Coronary artery (tissue), 2 donors: ENCODE results near the gene S100A9.
A peak's percentile ranks its signal among the peaks of the same experiment; 100 is the strongest.

Source experiments
- DNase-seq: peaks from one replicate; pipeline ENCODE4 v3.0.0-alpha.2; 2017; ENCODE audit warnings: low spot score
- H3K27ac ChIP-seq, 2 donors: fragments of 200-600 bp; sonication (generic); one replicate each; pipeline ENCODE4 v1.5.1; 2016 to 2019
- H3K4me3 ChIP-seq: fragments of 200-600 bp; sonication (generic); 2 replicates; pipeline ENCODE4 v1.5.1; 2016; ENCODE audit warnings: mild to moderate bottlenecking, moderate library complexity
- CTCF ChIP-seq: fragments of 200-600 bp; sonication (generic); IDR thresholded peaks from one replicate; pipeline ENCODE4 v1.5.1; 2019; ENCODE audit warnings: antibody characterized with exemption

The S100A9 gene

GRCh38 chr1:153396461-153396860 is 38.8 kb downstream of the S100A9 start:
- no peak overlapping the region for H3K27ac ChIP-seq
- H3K4me3 ChIP-seq, result no peak overlapping the region
- TF ChIP-seq CTCF, result no peak
- DNase-seq, result peak; percentile 35

- Histone ChIP-seq H3K4me3 (no peak overlapping the region), H3K27ac (no peak overlapping the region)
- TF ChIP-seq CTCF, result no peak
- DNase-seq, result peak; percentile 47
Observed at GRCh38 chr1:153397051-153397923, 39.6 kb downstream of the S100A9 start.

GRCh38 chr1:153397924-153398651 is 40.4 kb downstream of the S100A9 start:
- no peak overlapping the region for H3K4me3 ChIP-seq
- peak; percentile 62 for DNase-seq
- no peak for TF ChIP-seq CTCF
- no peak overlapping the region for H3K27ac ChIP-seq

- TF ChIP-seq CTCF, result no peak
- Histone ChIP-seq H3K4me3 (no peak overlapping the region), H3K27ac (no peak overlapping the region)
- no peak for DNase-seq
Observed at GRCh38 chr1:153399401-153400055, 41.9 kb downstream of the S100A9 start.

- Histone ChIP-seq H3K4me3 (no peak overlapping the region), H3K27ac (no peak overlapping the region)
- TF ChIP-seq CTCF, result no peak
- DNase-seq, result peak; percentile 31
Observed at GRCh38 chr1:153400244-153400643, 42.6 kb downstream of the S100A9 start.

GRCh38 chr1:153401461-153401860 is 43.8 kb downstream of the S100A9 start:
- no peak for TF ChIP-seq CTCF

More at GRCh38 chr1:153401461-153401860, 43.8 kb downstream of the S100A9 start:
- DNase-seq, result no peak
- H3K27ac ChIP-seq, result no peak overlapping the region
- H3K4me3 ChIP-seq, result no peak overlapping the region
